GM12892 (cell line): ENCODE results near the gene RBM18.
A peak's percentile ranks its signal among the peaks of the same experiment; 100 is the strongest.

ENCODE experiments used
- DNase-seq: peaks from one replicate; pipeline ENCODE4 v3.0.0; 2011; ENCODE audit not compliant: insufficient read length
- FAIRE-seq: peaks from 2 replicates; lab custom pipeline; 2011; peaks lifted over from hg19 to GRCh38; lab: Jason Lieb, UNC
- POLR2A ChIP-seq: IDR thresholded peaks from 2 replicates; pipeline ENCODE4 v1.6.1; 2011; ENCODE audit warnings: low read depth, low read length, control low read depth
- POLR2AphosphoS5 ChIP-seq: IDR thresholded peaks from 2 replicates; pipeline ENCODE4 v1.6.1; 2011; ENCODE audit warnings: low read depth, low read length, control low read depth
- TAF1 ChIP-seq: IDR thresholded peaks from 2 replicates; pipeline ENCODE4 v1.6.1; 2011; ENCODE audit warnings: low read depth, mild to moderate bottlenecking, control low read depth, low read length, borderline replicate concordance

RBM18 gene

DNA sequence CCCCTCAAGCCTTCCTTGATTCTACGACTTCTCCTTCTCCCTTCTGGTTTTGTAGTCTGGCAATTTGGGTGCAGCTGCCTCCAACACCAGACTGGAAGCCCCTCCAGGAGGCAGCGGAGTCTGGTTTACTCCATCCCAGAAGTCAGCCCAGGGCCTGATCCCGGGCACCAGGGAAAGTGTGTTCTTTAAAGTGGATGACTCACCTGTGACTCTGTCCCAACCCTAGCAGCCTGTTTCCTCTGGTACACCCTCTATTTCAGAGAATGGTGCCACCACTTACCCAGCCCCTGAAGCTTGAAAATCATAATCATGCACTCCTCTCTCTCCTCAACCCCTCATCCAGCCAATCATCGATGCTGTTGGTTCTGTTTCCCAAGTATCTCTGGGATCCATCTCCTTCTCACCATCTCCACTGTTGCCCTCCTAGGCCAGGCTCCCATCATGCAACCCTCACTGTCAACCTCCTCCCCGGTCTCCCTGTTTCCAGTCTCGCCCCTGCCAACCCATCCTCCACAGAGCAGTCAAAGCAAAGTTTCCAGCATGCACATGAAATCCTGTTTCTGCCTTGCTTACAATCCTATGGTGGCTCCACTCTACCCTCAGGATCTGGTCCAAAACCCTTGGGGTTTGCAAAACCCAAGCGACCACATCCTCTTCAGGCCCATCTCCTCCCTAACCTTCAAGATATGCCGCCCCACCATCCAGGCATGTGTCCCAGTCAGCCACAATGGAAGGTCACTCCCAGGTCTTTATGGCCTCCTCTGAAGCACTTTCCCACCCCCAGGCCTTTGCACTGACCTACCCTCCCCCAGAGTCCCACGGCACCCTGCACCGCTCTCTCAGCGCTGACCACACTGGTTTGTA, 46.3 kb downstream of the RBM18 start:
- no peak for DNase-seq
- TF ChIP-seq POLR2AphosphoS5 (no peak), POLR2A (no peak), TAF1 (no peak)
- FAIRE-seq = no peak

DNA sequence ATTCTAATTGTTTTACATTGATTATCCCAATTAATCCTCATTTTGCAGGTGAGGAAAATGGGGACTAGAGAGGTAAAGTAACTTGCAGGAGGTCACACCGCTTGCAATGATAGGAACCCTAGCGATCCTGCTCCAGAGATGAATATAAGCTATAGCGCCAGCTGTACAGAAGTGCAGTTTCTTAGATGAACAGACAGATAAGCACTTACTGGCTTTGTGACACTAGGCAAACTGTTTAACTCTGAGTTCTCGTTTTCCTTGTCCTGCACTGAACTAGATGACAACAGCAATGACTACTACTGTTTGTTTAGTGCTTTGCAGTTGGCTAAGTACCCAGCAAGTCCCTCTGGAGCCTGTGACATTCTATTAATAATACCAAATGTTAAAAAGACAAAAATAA, 47.0 kb downstream of the RBM18 start:
- DNase-seq = no peak
- no peak for FAIRE-seq
- no peak for TF ChIP-seq POLR2A
- TF ChIP-seq POLR2AphosphoS5 = no peak
- TF ChIP-seq TAF1 = no peak

- FAIRE-seq (no peak), DNase-seq (no peak)
- TF ChIP-seq POLR2A (no peak), TAF1 (no peak), POLR2AphosphoS5 (no peak)
These were observed 47.7 kb downstream of the RBM18 start for GRCh38 chr9:122216798-122217418.

DNA sequence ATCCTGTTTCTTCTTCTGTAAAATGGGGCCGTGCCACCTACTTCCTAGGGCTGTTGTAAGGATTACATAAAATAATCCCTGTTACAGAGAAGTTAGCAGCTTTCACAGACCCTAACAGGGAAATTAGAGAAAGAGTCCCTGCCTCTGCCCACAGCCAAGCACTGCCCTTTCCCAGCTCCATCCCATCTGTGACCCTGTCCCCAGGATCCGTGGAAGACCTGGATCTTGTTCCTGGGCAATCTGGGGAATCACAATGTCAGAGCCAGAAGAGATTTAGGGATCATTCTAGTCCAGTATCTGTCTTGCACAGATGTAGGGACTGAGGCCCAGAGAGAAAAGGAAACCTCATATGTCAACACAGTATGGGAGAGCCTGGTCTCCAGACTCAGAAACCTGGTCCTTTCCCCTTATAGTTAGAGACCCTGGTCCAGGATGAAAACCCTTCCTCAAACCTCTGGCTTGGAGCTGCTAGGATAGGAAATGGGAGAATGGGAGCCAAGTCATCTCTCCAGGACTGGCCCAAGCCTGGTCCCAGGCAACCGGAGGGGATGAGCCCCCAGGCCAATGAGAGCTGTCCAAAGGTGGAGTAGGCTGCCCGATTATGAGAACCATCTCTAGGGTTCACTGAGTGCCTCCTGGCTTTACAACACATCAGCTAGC, 48.4 kb downstream of the RBM18 start:
- DNase-seq (no peak), FAIRE-seq (no peak)
- TF ChIP-seq POLR2AphosphoS5 (no peak), POLR2A (no peak)

- TF ChIP-seq TAF1 (no peak), POLR2A (no peak), POLR2AphosphoS5 (no peak)
- DNase-seq (no peak), FAIRE-seq (no peak)
These were observed 49.0 kb downstream of the RBM18 start for GRCh38 chr9:122215663-122216062.

- no peak for DNase-seq
- no peak for TF ChIP-seq POLR2A
- TF ChIP-seq POLR2AphosphoS5 = no peak
- TF ChIP-seq TAF1 = no peak
- FAIRE-seq = no peak
These were observed 50.1 kb downstream of the RBM18 start for GRCh38 chr9:122214507-122214906.

DNA sequence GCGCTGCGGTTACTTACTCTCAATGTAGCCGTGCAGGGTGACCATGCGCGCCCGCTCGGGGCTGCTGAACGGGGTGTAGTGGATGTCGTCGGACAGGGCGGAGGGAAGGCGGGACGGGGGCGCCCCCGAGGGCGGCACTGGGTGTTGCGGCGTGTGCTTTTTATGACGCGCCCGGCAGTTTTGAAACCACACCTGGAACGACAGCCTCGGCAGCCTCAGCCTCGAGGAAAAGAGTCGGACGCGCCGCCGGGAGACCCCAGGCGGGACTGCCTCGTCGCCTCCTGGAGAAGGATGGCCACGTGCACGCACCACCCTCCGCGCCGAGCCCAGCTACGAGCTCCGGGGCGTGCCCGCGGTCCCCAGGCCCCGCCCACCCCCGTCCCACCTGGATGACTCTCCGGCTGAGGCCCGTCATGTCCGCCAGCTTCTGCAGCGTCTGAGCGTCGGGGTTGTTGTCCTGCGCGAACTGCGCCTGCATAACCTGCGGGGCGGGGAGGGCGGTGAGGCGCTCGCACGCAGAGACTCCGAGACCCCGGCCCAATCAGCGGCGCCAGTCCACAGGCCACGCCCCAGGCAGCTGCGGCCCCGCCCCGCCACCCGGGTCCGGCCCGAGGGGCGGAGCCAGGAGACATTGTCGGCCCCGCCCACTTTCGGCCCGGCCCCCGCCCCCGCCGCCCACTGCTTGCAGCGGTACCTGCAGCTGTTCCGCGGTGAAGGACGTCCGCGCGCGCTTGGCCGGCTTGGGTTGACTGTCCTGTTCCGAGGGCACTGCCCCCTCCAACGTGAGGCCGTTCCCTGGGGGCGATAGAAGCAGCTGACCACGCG, 50.8 kb downstream of the RBM18 start:
- DNase-seq (peak; percentile 71), FAIRE-seq (no peak)
- no peak for TF ChIP-seq POLR2AphosphoS5
- no peak for TF ChIP-seq POLR2A
- no peak for TF ChIP-seq TAF1

DNA sequence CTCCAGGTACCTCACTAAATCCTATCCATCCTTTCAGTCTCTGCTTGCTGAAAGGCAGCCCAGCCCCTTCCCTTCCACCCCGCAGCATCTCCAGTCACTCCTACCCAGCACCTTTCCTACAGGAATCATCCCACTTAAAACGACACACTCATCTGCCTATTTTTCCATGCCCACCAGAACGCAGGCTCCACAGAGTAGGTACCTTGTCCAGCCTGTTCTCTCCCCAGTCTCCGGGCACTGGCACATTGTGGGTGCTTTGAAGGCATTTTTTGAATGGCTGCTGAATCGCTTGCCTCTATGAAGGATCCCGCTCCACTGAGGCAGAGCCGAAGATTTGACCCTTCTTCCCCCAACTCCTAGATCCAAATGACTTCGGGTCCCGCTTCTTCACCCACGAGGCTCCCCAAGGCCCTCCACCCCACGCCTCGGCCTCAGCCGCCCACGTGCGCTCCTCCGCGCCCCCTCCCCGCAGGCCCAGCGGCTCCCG, 51.5 kb downstream of the RBM18 start:
- FAIRE-seq (no peak), DNase-seq (no peak)
- TF ChIP-seq TAF1 (no peak), POLR2A (no peak), POLR2AphosphoS5 (no peak)

GRCh38 chr9:122212473-122213004, 52.1 kb downstream of the RBM18 start:
- no peak for TF ChIP-seq TAF1
- TF ChIP-seq POLR2A = no peak
- TF ChIP-seq POLR2AphosphoS5 = no peak
- FAIRE-seq = no peak
- no peak for DNase-seq

DNA sequence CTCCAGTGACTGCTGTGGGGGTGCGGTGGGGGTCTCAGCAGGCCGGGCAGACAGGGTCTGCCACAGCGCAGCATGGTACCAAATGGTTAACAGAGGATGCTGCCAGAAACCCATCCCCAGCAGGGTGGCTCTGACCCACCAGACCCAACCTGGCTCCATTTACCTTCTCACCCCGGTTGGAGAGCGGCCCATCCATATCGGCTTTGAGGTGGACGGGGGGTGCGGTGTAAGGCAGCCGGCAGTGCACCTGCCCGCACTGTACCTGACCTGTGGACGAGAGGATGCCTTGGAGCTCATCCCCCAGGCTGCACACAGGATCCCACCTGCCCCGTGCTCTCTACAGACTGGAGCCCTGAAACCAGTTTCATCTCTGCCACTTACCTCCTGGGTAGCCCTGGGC, 55.2 kb downstream of the RBM18 start:
- FAIRE-seq = no peak
- DNase-seq = no peak
- TF ChIP-seq POLR2A (no peak), TAF1 (no peak), POLR2AphosphoS5 (no peak)
